HG03097 (cell line): ENCODE results near the gene MOGAT1.
A peak's percentile ranks its signal among the peaks of the same experiment; 100 is the strongest.
"Not testable (repeated sequence)": the region's sequence is repeated elsewhere in the genome, so short reads cannot be mapped to it uniquely, and the experiment has no call there.

Experiments used
- ATAC-seq: cut with Tn5 transposase; IDR thresholded peaks from one replicate; pipeline ENCODE4 v1.9.1; 2021; ENCODE audit not compliant: unreplicated experiment, low FRiP score

The MOGAT1 gene

GRCh38 chr2:222669353-222669752, 2.1 kb upstream of the MOGAT1 start:
- no peak for ATAC-seq

GRCh38 chr2:222670191-222671038, 1.0 kb upstream of the MOGAT1 start:
- no peak for ATAC-seq

- ATAC-seq, result no peak
Observed at GRCh38 chr2:222672068-222672401, 577 bp downstream of the MOGAT1 start.

GRCh38 chr2:222673273-222673672, 1.8 kb downstream of the MOGAT1 start:
- ATAC-seq, result no peak

- no peak for ATAC-seq
Observed at GRCh38 chr2:222673883-222674282, 2.4 kb downstream of the MOGAT1 start.

- no peak for ATAC-seq
Observed at GRCh38 chr2:222677981-222678380, 6.5 kb downstream of the MOGAT1 start.

- ATAC-seq, result no peak
Observed at GRCh38 chr2:222683805-222684204, 12.3 kb downstream of the MOGAT1 start.

- ATAC-seq, result no peak
Observed at GRCh38 chr2:222686086-222686750, 14.8 kb downstream of the MOGAT1 start.

- ATAC-seq, result no peak
Observed at GRCh38 chr2:222688917-222689316, 17.5 kb downstream of the MOGAT1 start.

DNA sequence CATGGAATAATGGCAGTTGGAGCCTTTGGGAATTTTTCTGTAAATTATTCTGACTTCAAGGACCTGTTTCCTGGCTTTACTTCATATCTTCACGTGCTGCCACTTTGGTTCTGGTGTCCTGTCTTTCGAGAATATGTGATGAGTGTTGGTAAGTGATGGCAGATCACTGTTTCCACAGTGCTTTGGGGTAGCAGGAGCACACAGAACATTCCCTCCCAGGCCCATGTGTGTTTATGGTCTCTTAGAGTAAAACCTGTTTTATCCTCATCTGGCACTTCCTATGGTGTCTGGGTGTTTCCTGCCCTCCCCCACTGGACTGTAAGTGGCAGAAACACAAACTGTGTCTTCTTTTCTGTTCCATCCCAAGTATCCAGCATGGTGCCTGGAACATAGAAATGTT, 17.9 kb downstream of the MOGAT1 start:
- ATAC-seq, result no peak

GRCh38 chr2:222690564-222691200, 19.2 kb downstream of the MOGAT1 start:
- peak; percentile 91 for ATAC-seq

- ATAC-seq, result not testable (repeated sequence)
Observed at GRCh38 chr2:222693413-222693812, 22.0 kb downstream of the MOGAT1 start.

GRCh38 chr2:222693837-222694236, 22.4 kb downstream of the MOGAT1 start:
- no peak for ATAC-seq

GRCh38 chr2:222698276-222698675, 26.8 kb downstream of the MOGAT1 start:
- no peak for ATAC-seq

DNA sequence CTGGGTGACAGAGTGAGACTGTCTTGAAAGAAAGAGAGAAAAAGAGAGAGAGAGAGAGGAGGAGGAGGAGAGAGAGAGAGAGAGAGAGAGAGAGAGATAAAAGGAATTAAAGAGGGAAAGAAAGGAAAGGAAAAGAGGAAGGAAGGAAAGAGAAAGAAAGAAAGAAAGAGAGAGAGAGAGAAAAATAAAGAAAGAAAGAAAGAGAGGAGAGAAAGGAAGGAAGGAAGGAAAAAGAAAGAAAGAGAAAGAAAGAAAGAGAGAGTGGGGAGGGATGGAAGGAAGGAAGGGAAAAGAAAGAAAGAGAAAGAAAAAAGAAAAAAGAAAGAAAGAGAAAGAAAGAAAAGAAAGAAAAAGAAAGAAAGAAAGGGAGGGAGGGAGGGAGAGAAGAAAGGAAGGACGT, 29.8 kb downstream of the MOGAT1 start:
- ATAC-seq, result no peak

- no peak for ATAC-seq
Observed at GRCh38 chr2:222701721-222702131, 30.3 kb downstream of the MOGAT1 start.

GRCh38 chr2:222703091-222703490, 31.6 kb downstream of the MOGAT1 start:
- ATAC-seq, result no peak

- ATAC-seq, result no peak
Observed at GRCh38 chr2:222703886-222704285, 32.4 kb downstream of the MOGAT1 start.

DNA sequence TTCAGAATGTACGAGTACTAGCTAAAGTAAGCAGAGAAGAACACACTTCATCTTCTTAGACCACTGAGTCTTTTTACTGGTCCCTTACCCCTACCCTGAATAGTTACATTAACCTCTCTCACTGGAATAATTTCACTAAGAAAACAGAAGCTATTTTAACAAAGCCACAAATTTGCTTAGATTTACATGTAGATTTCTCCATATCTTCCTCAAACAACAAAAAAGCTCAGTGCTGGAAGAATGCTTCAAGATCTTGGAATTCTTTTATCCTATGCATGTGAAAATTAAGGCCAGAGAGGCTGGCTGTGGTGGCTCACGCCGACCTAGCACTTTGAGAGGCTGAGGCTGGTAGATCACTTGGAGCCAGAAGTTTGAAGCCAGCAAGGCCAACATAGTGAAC, 35.2 kb downstream of the MOGAT1 start:
- ATAC-seq, result no peak

DNA sequence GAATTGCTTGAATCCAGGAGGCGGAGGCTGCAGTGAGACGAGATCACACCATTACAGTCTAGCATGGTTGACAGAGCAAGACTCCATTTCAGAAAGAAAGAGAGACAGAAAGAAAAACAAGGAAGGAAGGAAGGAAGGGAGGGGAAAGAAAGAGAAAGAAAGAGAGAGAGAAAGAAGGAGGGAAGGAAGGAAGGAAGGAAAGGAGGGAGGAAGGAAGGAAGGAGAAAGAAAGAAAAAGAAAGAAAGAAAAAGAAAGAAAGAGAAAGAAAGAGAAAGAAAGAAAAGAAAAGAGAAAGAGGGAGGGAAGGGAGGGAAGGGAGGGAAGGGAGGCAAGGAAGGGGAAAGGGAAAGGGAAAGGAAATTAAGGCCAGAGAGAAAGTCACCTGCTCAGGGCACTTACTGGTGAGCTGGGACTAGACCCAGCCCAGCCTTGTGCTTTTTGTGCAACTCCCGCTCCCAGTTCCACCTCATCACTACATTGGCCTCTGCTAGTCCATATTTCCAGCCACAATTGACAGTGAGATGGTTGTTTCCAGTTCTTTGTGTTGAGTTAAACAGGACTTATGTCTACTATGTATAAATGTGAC, 35.7 kb downstream of the MOGAT1 start:
- ATAC-seq, result no peak

GRCh38 chr2:222707689-222708273, 36.3 kb downstream of the MOGAT1 start:
- no peak for ATAC-seq
